AG09319 (cell line): ENCODE data around the gene JMY.

Experiments used
- DNase-seq: peaks from one replicate; pipeline ENCODE4 v3.0.0-alpha.2; 2010; ENCODE audit warnings: low read depth; ENCODE audit errors: extremely low read depth
- TF ChIP-seq, protein P1 (sequence below): IDR thresholded peaks from 2 replicates; pipeline ENCODE4 v1.5.1; 2011; ENCODE audit warnings: low read depth, mild to moderate bottlenecking, inconsistent platforms, low read length, moderate library complexity

The JMY gene

GRCh38 chr5:79225026-79225425 is 10.9 kb upstream of the JMY start:
- TF ChIP-seq, protein P1, sequence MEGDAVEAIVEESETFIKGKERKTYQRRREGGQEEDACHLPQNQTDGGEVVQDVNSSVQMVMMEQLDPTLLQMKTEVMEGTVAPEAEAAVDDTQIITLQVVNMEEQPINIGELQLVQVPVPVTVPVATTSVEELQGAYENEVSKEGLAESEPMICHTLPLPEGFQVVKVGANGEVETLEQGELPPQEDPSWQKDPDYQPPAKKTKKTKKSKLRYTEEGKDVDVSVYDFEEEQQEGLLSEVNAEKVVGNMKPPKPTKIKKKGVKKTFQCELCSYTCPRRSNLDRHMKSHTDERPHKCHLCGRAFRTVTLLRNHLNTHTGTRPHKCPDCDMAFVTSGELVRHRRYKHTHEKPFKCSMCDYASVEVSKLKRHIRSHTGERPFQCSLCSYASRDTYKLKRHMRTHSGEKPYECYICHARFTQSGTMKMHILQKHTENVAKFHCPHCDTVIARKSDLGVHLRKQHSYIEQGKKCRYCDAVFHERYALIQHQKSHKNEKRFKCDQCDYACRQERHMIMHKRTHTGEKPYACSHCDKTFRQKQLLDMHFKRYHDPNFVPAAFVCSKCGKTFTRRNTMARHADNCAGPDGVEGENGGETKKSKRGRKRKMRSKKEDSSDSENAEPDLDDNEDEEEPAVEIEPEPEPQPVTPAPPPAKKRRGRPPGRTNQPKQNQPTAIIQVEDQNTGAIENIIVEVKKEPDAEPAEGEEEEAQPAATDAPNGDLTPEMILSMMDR, result no peak
- DNase-seq, result no peak

DNA sequence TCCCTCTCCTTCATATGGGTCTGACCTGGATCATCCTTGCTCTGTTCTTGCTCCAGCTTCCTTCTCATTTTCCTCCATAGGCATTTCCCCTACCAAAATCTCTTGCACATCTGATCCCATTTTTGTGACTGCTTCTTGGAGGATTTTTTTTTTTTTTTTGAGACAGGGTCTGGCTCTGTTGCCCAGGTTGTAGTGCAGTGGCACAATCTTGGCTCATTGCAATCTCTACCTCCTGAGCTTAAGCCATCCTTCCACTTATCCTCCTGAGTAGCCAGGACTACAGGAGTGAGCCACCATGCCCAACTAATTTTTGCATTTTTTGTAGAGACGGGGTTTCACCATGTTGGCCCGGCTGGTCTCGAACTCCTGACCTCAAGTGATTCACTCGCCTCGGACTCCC is 10.5 kb upstream of the JMY start:
- DNase-seq, result no peak

GRCh38 chr5:79227484-79228025 is 8.4 kb upstream of the JMY start:
- no peak for DNase-seq
- TF ChIP-seq, protein P1, result no peak

More for the DNA sequence above, 10.5 kb upstream of the JMY start:
- TF ChIP-seq, protein P1, result no peak

GRCh38 chr5:79229357-79230174 is 6.4 kb upstream of the JMY start:
- DNase-seq, result peak; percentile 39

DNA sequence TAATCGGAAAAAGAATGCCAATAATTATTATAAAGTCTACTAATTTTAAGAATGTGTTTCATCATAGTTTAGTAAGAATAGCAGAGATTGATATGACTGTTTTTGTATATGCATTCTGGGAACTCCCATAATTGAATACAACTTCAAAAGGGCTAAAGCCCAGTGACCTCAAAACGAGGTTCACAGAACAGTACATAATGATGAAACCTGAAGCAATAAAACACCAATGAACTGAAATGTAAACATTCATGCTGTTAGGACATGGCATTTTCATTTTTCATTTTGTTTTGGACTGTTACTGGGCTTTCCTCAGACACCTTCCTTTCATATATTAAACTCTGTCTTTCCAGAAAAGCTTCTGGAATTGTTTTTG is 684 bp upstream of the JMY start:
- TF ChIP-seq, protein P1, result no peak
- DNase-seq, result peak; percentile 62

More at GRCh38 chr5:79229357-79230174, 6.4 kb upstream of the JMY start:
- TF ChIP-seq, protein P1, result no peak

GRCh38 chr5:79236362-79236969 is 535 bp downstream of the JMY start:
- DNase-seq, result no peak
- TF ChIP-seq, protein P1, result no peak

DNA sequence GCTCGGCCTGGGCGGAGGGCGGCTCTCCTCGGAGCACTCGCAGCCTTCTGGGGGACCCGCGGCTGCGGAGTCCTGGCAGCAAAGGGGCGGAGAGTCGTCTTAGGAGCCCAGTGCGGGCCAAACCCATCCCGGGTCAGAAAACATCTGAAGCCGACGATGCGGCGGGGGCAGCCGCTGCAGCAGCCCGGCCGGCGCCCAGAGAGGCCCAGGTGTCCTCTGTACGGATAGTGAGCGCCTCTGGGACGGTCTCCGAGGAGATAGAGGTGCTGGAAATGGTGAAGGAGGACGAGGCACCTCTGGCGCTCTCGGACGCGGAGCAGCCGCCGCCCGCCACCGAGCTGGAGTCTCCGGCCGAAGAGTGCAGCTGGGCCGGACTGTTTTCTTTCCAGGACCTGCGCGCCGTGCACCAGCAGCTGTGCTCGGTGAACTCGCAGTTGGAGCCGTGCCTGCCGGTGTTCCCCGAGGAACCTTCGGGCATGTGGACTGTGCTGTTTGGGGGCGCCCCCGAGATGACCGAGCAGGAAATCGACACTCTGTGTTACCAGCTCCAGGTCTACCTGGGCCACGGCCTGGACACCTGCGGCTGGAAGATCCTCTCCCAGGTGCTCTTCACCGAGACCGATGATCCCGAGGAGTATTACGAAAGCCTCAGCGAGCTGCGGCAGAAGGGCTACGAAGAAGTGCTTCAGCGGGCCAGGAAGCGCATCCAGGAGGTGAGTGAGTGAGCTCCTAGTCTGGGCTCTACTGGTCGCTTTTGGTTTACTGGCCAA is 1.2 kb downstream of the JMY start:
- TF ChIP-seq, protein P1, result no peak
- DNase-seq, result no peak
